ENCODE data around the gene NR1D2. TPM values are rescaled to one million over a fixed set of nuclear protein-coding genes. Genes with fewer than 3 reads are reported as not detected.

The NR1D2 gene
- 12.9 and 13.4 TPM in 2 replicates for polyA plus RNA-seq
- polyA minus RNA-seq = 27.8 and 34.7 TPM in 2 replicates

GRCh38 chr3:23944861-23945662 is at the start of gene NR1D2:
Gene NR1D2 (plus strand): TSS chr3:23945286. CDS start chr3:23945579, 293 bp downstream.
- peak within 1 kb of the TSS; percentile 96 for H3K4me3 ChIP-seq (ENCODE audit: low read length)
- peaks cover 30% of the 10 kb centered on the region for H3K79me2 ChIP-seq (replicated peaks; ENCODE audit: insufficient read depth, low read length)
- H3F3A ChIP-seq (ENCODE audit: insufficient read depth, low read length, poor library complexity, severe bottlenecking) = peaks cover 10% of the 10 kb centered on the region
- peak; percentile 84 for TF ChIP-seq POLR2AphosphoS5 (IDR thresholded peaks at IDR 0.05)
- peak; percentile 62 for TF ChIP-seq REST (IDR thresholded peaks at IDR 0.05; ENCODE audit: borderline replicate concordance)
- no peak for TF ChIP-seq SMC3 (conservative IDR thresholded peaks at IDR 0.05; ENCODE audit: poor library complexity)
- TF ChIP-seq TAF1 (IDR thresholded peaks at IDR 0.05; ENCODE audit: low read depth) = peak; percentile 73
- H3K9me3 ChIP-seq (ENCODE audit: low read length) = no peaks in the 10 kb centered on the region
- peak within 1 kb of the TSS; percentile 93 for H3K9ac ChIP-seq (ENCODE audit: low read length)
- H3K4me2 ChIP-seq (ENCODE audit: low read length) = peak within 1 kb of the TSS; percentile 94
- H2AFZ ChIP-seq (ENCODE audit: low read depth, low read length) = peak within 1 kb of the TSS; percentile 83
- no peaks in the 10 kb centered on the region for H4K20me1 ChIP-seq (ENCODE audit: insufficient read depth)
- no peaks in the 10 kb centered on the region for H3K27me3 ChIP-seq (ENCODE audit: insufficient read depth, low read depth, low read length)
- H3K27ac ChIP-seq (ENCODE audit: low read length) = peak within 1 kb of the TSS; percentile 87
- no peaks in the 10 kb centered on the region for H3K36me3 ChIP-seq (ENCODE audit: insufficient read depth, low read length)
- H3K9me2 ChIP-seq (ENCODE audit: insufficient read depth, low read length) = no peaks in the 10 kb centered on the region

- Histone ChIP-seq H2AFZ (ENCODE audit: low read depth, low read length) (no peak overlapping the region), H3K27ac (ENCODE audit: low read length) (no peak overlapping the region), H3K9ac (ENCODE audit: low read length) (no peak overlapping the region), H3K4me2 (ENCODE audit: low read length) (no peak overlapping the region), H3K27me3 (ENCODE audit: insufficient read depth, low read depth, low read length) (no peaks in the 10 kb centered on the region), H3K9me2 (ENCODE audit: insufficient read depth, low read length) (no peaks in the 10 kb centered on the region), H3K79me2 (replicated peaks; ENCODE audit: insufficient read depth, low read length) (no peaks in the 10 kb centered on the region), H3K36me3 (ENCODE audit: insufficient read depth, low read length) (peaks cover 22% of the 10 kb centered on the region), H3K4me3 (ENCODE audit: low read length) (no peak overlapping the region), H3F3A (ENCODE audit: insufficient read depth, low read length, poor library complexity, severe bottlenecking) (no peaks in the 10 kb centered on the region), H4K20me1 (ENCODE audit: insufficient read depth) (no peaks in the 10 kb centered on the region), H3K9me3 (ENCODE audit: low read length) (no peaks in the 10 kb centered on the region)
- TF ChIP-seq SMC3 (conservative IDR thresholded peaks at IDR 0.05; ENCODE audit: poor library complexity) (no peak), TAF1 (IDR thresholded peaks at IDR 0.05; ENCODE audit: low read depth) (no peak), REST (IDR thresholded peaks at IDR 0.05; ENCODE audit: borderline replicate concordance) (no peak), EZH2 (IDR thresholded peaks at IDR 0.05; ENCODE audit: borderline replicate concordance, insufficient read depth, low read length, poor library complexity, severe bottlenecking) (no peak), RAD21 (conservative IDR thresholded peaks at IDR 0.05) (no peak), MXI1 (conservative IDR thresholded peaks at IDR 0.05; ENCODE audit: poor library complexity, severe bottlenecking) (no peak), EP300 (conservative IDR thresholded peaks at IDR 0.05; ENCODE audit: poor library complexity, severe bottlenecking) (no peak), CTCF (IDR thresholded peaks at IDR 0.05; ENCODE audit: poor library complexity, severe bottlenecking) (no peak), POLR2AphosphoS5 (IDR thresholded peaks at IDR 0.05) (no peak)
Measured at GRCh38 chr3:23900744-23901143, 44.3 kb upstream of the NR1D2 start.

Data from neural cell (in vitro differentiated cells).